ENCODE results near the gene RCOR2. TPM values are rescaled to one million over a fixed set of nuclear protein-coding genes. Genes with fewer than 3 reads are reported as not detected.

RCOR2 gene
- total RNA-seq, 1 experiment from 2014 or later, result 1.8 TPM

- H3K4me3 Mint-ChIP-seq (ENCODE audit: unreplicated experiment), result no peak overlapping the region
- no peak for TF ChIP-seq CTCF (IDR thresholded peaks at IDR 0.05; ENCODE audit: insufficient read depth in 1 of 2, low read depth in 1 of 2, low read length in 1 of 2, severe bottlenecking in 1 of 2, unreplicated experiment in 1 of 2)
- no peaks in the 10 kb centered on the region for H3K27me3 Mint-ChIP-seq (ENCODE audit: insufficient read depth, unreplicated experiment)
- H3K9me3 ChIP-seq, result peaks cover 9% of the 10 kb centered on the region; the same call in 1 of the 2 replicates
- BruUV-seq (replicated peaks), result no TSS peak
- no peaks in the 10 kb centered on the region for H3K27me3 ChIP-seq (replicated peaks; ENCODE audit: control insufficient read depth, insufficient read depth, low read length)
- H3K4me1 ChIP-seq, result 0 out of 2 replicates have a peak, but pooled peaks cover 3% of the 10 kb centered on the region
- H3K4me1 Mint-ChIP-seq (ENCODE audit: low read depth, unreplicated experiment), result no peaks in the 10 kb centered on the region
- no peak overlapping the region for H3K4me3 ChIP-seq (ENCODE audit: low read depth, low read length)
- H3K9me3 Mint-ChIP-seq (ENCODE audit: unreplicated experiment), result no peaks in the 10 kb centered on the region
- H3K36me3 Mint-ChIP-seq (ENCODE audit: insufficient read depth, unreplicated experiment), result no peaks in the 10 kb centered on the region
- no peak overlapping the region for H3K27ac Mint-ChIP-seq (ENCODE audit: unreplicated experiment)
- ChIA-PET POLR2A (no interaction called here), CTCF (no interaction called here)
- H3K36me3 ChIP-seq (ENCODE audit: control insufficient read depth, insufficient read depth, low read length), result no peaks in the 10 kb centered on the region
- DNase-seq, result no peak
- intact Hi-C loops (cut with micrococcal nuclease; ENCODE audit: unreplicated experiment), result no loop called here
Observed at GRCh38 chr11:63922673-63923192, 5.8 kb upstream of the RCOR2 start.

GRCh38 chr11:63920939-63921417 lies 4.0 kb upstream of the RCOR2 start:
- no peak overlapping the region for H3K27ac Mint-ChIP-seq (ENCODE audit: unreplicated experiment)
- ChIA-PET CTCF (no interaction called here), POLR2A (interaction anchor here (0.5 kb wide), 1 partner anchor 18 kb away, joined by 4 read pairs; the partner anchor contains the start of gene NAA40)
- H3K36me3 Mint-ChIP-seq (ENCODE audit: insufficient read depth, unreplicated experiment), result peaks cover 13% of the 10 kb centered on the region
- BruUV-seq (replicated peaks), result no TSS peak
- DNase-seq, result no peak
- no peaks in the 10 kb centered on the region for H3K4me1 Mint-ChIP-seq (ENCODE audit: low read depth, unreplicated experiment)
- no peaks in the 10 kb centered on the region for H3K27me3 Mint-ChIP-seq (ENCODE audit: insufficient read depth, unreplicated experiment)
- H3K4me1 ChIP-seq, result 0 out of 2 replicates have a peak, but pooled peaks cover 9% of the 10 kb centered on the region
- peaks cover 9% of the 10 kb centered on the region; the same call in 1 of the 2 replicates for H3K9me3 ChIP-seq
- H3K36me3 ChIP-seq (ENCODE audit: control insufficient read depth, insufficient read depth, low read length), result no peaks in the 10 kb centered on the region
- H3K4me3 Mint-ChIP-seq (ENCODE audit: unreplicated experiment), result no peak overlapping the region
- no peak overlapping the region for H3K4me3 ChIP-seq (ENCODE audit: low read depth, low read length)
- H3K27me3 ChIP-seq (replicated peaks; ENCODE audit: control insufficient read depth, insufficient read depth, low read length), result no peaks in the 10 kb centered on the region
- TF ChIP-seq CTCF (IDR thresholded peaks at IDR 0.05; ENCODE audit: insufficient read depth in 1 of 2, low read depth in 1 of 2, low read length in 1 of 2, severe bottlenecking in 1 of 2, unreplicated experiment in 1 of 2), result peak in 1 of 2 experiments; percentile 6
- intact Hi-C loops (cut with micrococcal nuclease; ENCODE audit: unreplicated experiment), result no loop called here
- H3K9me3 Mint-ChIP-seq (ENCODE audit: unreplicated experiment), result no peaks in the 10 kb centered on the region

GRCh38 chr11:63920126-63920938 lies 3.4 kb upstream of the RCOR2 start:
- no peaks in the 10 kb centered on the region for H3K36me3 ChIP-seq (ENCODE audit: control insufficient read depth, insufficient read depth, low read length)
- no peak for DNase-seq
- Mint-ChIP-seq H3K27ac (ENCODE audit: unreplicated experiment) (no peak overlapping the region), H3K4me3 (ENCODE audit: unreplicated experiment) (no peak overlapping the region), H3K4me1 (ENCODE audit: low read depth, unreplicated experiment) (no peaks in the 10 kb centered on the region), H3K27me3 (ENCODE audit: insufficient read depth, unreplicated experiment) (no peaks in the 10 kb centered on the region), H3K9me3 (ENCODE audit: unreplicated experiment) (no peaks in the 10 kb centered on the region), H3K36me3 (ENCODE audit: insufficient read depth, unreplicated experiment) (peaks cover 13% of the 10 kb centered on the region)
- BruUV-seq (replicated peaks), result no TSS peak
- ChIA-PET POLR2A (no interaction called here), CTCF (no interaction called here)
- intact Hi-C loops (cut with micrococcal nuclease; ENCODE audit: unreplicated experiment), result no loop called here
- no peak overlapping the region for H3K4me3 ChIP-seq (ENCODE audit: low read depth, low read length)
- 0 out of 2 replicates have a peak, but pooled peaks cover 12% of the 10 kb centered on the region for H3K4me1 ChIP-seq
- no peak for TF ChIP-seq CTCF (IDR thresholded peaks at IDR 0.05; ENCODE audit: insufficient read depth in 1 of 2, low read depth in 1 of 2, low read length in 1 of 2, severe bottlenecking in 1 of 2, unreplicated experiment in 1 of 2)
- no peaks in the 10 kb centered on the region for H3K27me3 ChIP-seq (replicated peaks; ENCODE audit: control insufficient read depth, insufficient read depth, low read length)
- H3K9me3 ChIP-seq, result peaks cover 9% of the 10 kb centered on the region; the same call in 1 of the 2 replicates

All from Caco-2 (cell line).